DOHH2 (cell line): Measurements from ENCODE around the gene TP63.

Experiments
- H3F3A ChIP-seq: fragments of 200-600 bp; sonication (generic), shearing (Covaris generic); 2 replicates; pipeline ENCODE4 v1.6.0; 2016; ENCODE audit warnings: antibody characterized with exemption, mild to moderate bottlenecking; ENCODE audit not compliant: control insufficient read depth, insufficient read depth
- H3K27ac ChIP-seq: fragments of 200-600 bp; sonication (generic); 2 replicates; pipeline ENCODE4 v1.5.1; 2014; ENCODE audit warnings: low read depth, mild to moderate bottlenecking, low read length, moderate library complexity
- H3K27me3 ChIP-seq: fragments of 200-600 bp; sonication (generic); 2 replicates; pipeline ENCODE4 v1.6.1; 2014; ENCODE audit warnings: mild to moderate bottlenecking, low read length, mixed read lengths; ENCODE audit not compliant: control insufficient read depth
- H3K36me3 ChIP-seq: fragments of 200-600 bp; sonication (generic); 2 replicates; pipeline ENCODE4 v1.6.1; 2014; ENCODE audit warnings: mild to moderate bottlenecking, low read length, moderate library complexity, mixed read lengths; ENCODE audit not compliant: control insufficient read depth
- H3K4me1 ChIP-seq: fragments of 200-600 bp; sonication (generic); 2 replicates; pipeline ENCODE4 v1.6.1; 2014; ENCODE audit warnings: mild to moderate bottlenecking, low read length, mixed read lengths; ENCODE audit not compliant: control insufficient read depth
- H3K4me2 ChIP-seq: fragments of 200-600 bp; sonication (generic); 2 replicates; pipeline ENCODE4 v1.6.0; 2014; ENCODE audit warnings: mild to moderate bottlenecking, low read length, moderate library complexity
- H3K4me3 ChIP-seq: fragments of 200-600 bp; sonication (generic); 2 replicates; pipeline ENCODE4 v1.5.1; 2014; ENCODE audit warnings: mild to moderate bottlenecking, low read length, mixed read lengths
- H3K79me2 ChIP-seq: fragments of 200-600 bp; sonication (generic); 2 replicates; pipeline ENCODE4 v1.6.1; 2014; ENCODE audit warnings: mild to moderate bottlenecking, low read length, mixed read lengths; ENCODE audit not compliant: control insufficient read depth
- H3K9me2 ChIP-seq: fragments of 200-600 bp; sonication (generic); replicated peaks from 2 replicates; pipeline ENCODE4 v1.6.1; 2014; ENCODE audit warnings: mild to moderate bottlenecking, low read length, mixed read lengths; ENCODE audit not compliant: control insufficient read depth
- H3K9me3 ChIP-seq: fragments of 200-600 bp; sonication (generic); 2 replicates; pipeline ENCODE4 v1.6.1; 2014; ENCODE audit warnings: antibody characterized with exemption, low read length, mixed read lengths; ENCODE audit not compliant: control insufficient read depth, insufficient read depth
- H4K20me1 ChIP-seq: fragments of 200-600 bp; sonication (generic); 2 replicates; pipeline ENCODE4 v1.6.0; 2014; ENCODE audit warnings: low read depth, mild to moderate bottlenecking, antibody characterized with exemption, low read length, moderate library complexity; ENCODE audit not compliant: control insufficient read depth, insufficient read depth
- CTCF ChIP-seq: fragments of 200-600 bp; sonication (generic); IDR thresholded peaks from one replicate; pipeline ENCODE4 v1.5.1; 2014; ENCODE audit warnings: antibody characterized with exemption, mild to moderate bottlenecking, low read depth, low read length; ENCODE audit not compliant: poor library complexity, severe bottlenecking
- EZH2phosphoT487 ChIP-seq: fragments of 200-600 bp; sonication (generic); IDR thresholded peaks from 2 replicates; pipeline ENCODE4 v1.6.1; 2017; ENCODE audit warnings: borderline replicate concordance, mild to moderate bottlenecking, antibody characterized with exemption, low read length, moderate library complexity, mixed read lengths

TP63 gene

GRCh38 chr3:189778340-189778950, 147.3 kb downstream of the TP63 start:
- Histone ChIP-seq H3K9me3 (no peaks in the 10 kb centered on the region), H3K4me2 (no peak overlapping the region), H3K27ac (no peak overlapping the region), H3K9me2 (no peaks in the 10 kb centered on the region), H3K36me3 (no peaks in the 10 kb centered on the region), H3K4me3 (no peak overlapping the region), H3F3A (no peaks in the 10 kb centered on the region), H3K4me1 (no peaks in the 10 kb centered on the region), H3K79me2 (no peaks in the 10 kb centered on the region), H3K27me3 (no peaks in the 10 kb centered on the region), H4K20me1 (no peaks in the 10 kb centered on the region)
- TF ChIP-seq EZH2phosphoT487 = no peak
- no peak for TF ChIP-seq CTCF

- H3K36me3 ChIP-seq = no peaks in the 10 kb centered on the region
- no peaks in the 10 kb centered on the region for H3K4me1 ChIP-seq
- no peak overlapping the region for H3K27ac ChIP-seq
- H3K4me2 ChIP-seq = no peak overlapping the region
- no peak overlapping the region for H3K4me3 ChIP-seq
- no peaks in the 10 kb centered on the region for H3F3A ChIP-seq
- TF ChIP-seq EZH2phosphoT487 (no peak), CTCF (no peak)
- no peaks in the 10 kb centered on the region for H3K9me3 ChIP-seq
- H3K9me2 ChIP-seq = no peaks in the 10 kb centered on the region
- H3K79me2 ChIP-seq = no peaks in the 10 kb centered on the region
- H4K20me1 ChIP-seq = no peaks in the 10 kb centered on the region
- H3K27me3 ChIP-seq = no peaks in the 10 kb centered on the region
These were observed 148.0 kb downstream of the TP63 start for GRCh38 chr3:189779166-189779565.

- Histone ChIP-seq H3K27me3 (no peaks in the 10 kb centered on the region), H3K4me2 (no peak overlapping the region), H3F3A (no peaks in the 10 kb centered on the region), H4K20me1 (no peaks in the 10 kb centered on the region), H3K9me3 (no peaks in the 10 kb centered on the region), H3K4me1 (no peaks in the 10 kb centered on the region), H3K4me3 (no peak overlapping the region), H3K27ac (no peak overlapping the region), H3K36me3 (no peaks in the 10 kb centered on the region), H3K9me2 (no peaks in the 10 kb centered on the region), H3K79me2 (no peaks in the 10 kb centered on the region)
- TF ChIP-seq CTCF = no peak
- no peak for TF ChIP-seq EZH2phosphoT487
These were observed 149.5 kb downstream of the TP63 start for GRCh38 chr3:189780546-189781270.
